Fibroblast of lung (primary cell): ENCODE data around the gene NBEA. TPM values are rescaled to one million over a fixed set of nuclear protein-coding genes. Genes with fewer than 3 reads are reported as not detected.

Experiments used
- DNase-seq, 2 donors: peaks; one replicate each; pipeline versions ENCODE4 v3.0.0 to v3.0.0-alpha.2; 2010; ENCODE audit warnings: low read depth in 2 of 2
- H2AFZ ChIP-seq: 2 replicates; pipeline ENCODE4 v1.5.1; 2012; ENCODE audit warnings: low read length, control low read depth, inconsistent platforms
- H3K27ac ChIP-seq: 2 replicates; pipeline ENCODE4 v1.5.1; 2011; ENCODE audit warnings: low read length, control low read depth; ENCODE audit not compliant: insufficient read depth
- H3K27me3 ChIP-seq: 2 replicates; pipeline ENCODE4 v1.5.1; 2011; ENCODE audit warnings: mild to moderate bottlenecking, low read length; ENCODE audit not compliant: control insufficient read depth, insufficient read depth
- H3K36me3 ChIP-seq: 2 replicates; pipeline ENCODE4 v1.5.1; 2011; ENCODE audit warnings: low read length; ENCODE audit not compliant: control insufficient read depth, insufficient read depth
- H3K4me1 ChIP-seq: 2 replicates; pipeline ENCODE4 v1.5.1; 2011; ENCODE audit warnings: low read length; ENCODE audit not compliant: control insufficient read depth, insufficient read depth; ENCODE audit errors: extremely low read depth
- H3K4me2 ChIP-seq: 2 replicates; pipeline ENCODE4 v1.5.1; 2011; ENCODE audit warnings: low read length, control low read depth; ENCODE audit not compliant: insufficient read depth; ENCODE audit errors: extremely low read depth
- H3K4me3 ChIP-seq, 4 experiments: fragments of 200-600 bp in 1 of 4; sonication (generic) in 1 of 4; replicated peaks in 1 of 4; 2 replicates each; pipeline ENCODE4 v1.5.1; 2011 to 2016; ENCODE audit warnings: low read length in 4 of 4, low read depth in 3 of 4, mild to moderate bottlenecking in 3 of 4, control low read depth in 2 of 4, inconsistent platforms in 1 of 4, mixed read lengths in 1 of 4; ENCODE audit not compliant: insufficient read depth in 1 of 4; ENCODE audit errors: control extremely low read depth in 1 of 4
- H3K79me2 ChIP-seq: 2 replicates; pipeline ENCODE4 v1.5.1; 2012; ENCODE audit warnings: mild to moderate bottlenecking, low read length, inconsistent platforms; ENCODE audit not compliant: control insufficient read depth, insufficient read depth
- H3K9ac ChIP-seq: 2 replicates; pipeline ENCODE4 v1.5.1; 2011; ENCODE audit warnings: mild to moderate bottlenecking, low read length, control low read depth; ENCODE audit not compliant: insufficient read depth
- H3K9me3 ChIP-seq: 2 replicates; pipeline ENCODE4 v1.5.1; 2012; ENCODE audit warnings: low read depth, low read length; ENCODE audit not compliant: control insufficient read depth, insufficient read depth
- H4K20me1 ChIP-seq: 2 replicates; pipeline ENCODE4 v1.5.1; 2011; ENCODE audit warnings: low read length; ENCODE audit not compliant: control insufficient read depth, insufficient read depth; ENCODE audit errors: extremely low read depth
- EZH2 ChIP-seq: IDR thresholded peaks from 2 replicates; pipeline ENCODE4 v1.5.1; 2012; ENCODE audit warnings: low read length, control low read depth, mild to moderate bottlenecking; ENCODE audit errors: missing control alignments
- polyA plus RNA-seq, 2 donors: library from polyadenylated mRNA; depleted of rRNA in 1 of 2; stranded (reverse) in 1 of 2; unstranded in 1 of 2; fragments of >200 nt; gene quantifications; 2 replicates each; pipeline ENCODE4 v1.2.1, GENCODE V29; 2011 to 2012; ENCODE audit warnings: missing spikeins in 1 of 2
- total RNA-seq: library from RNA; depleted of rRNA; stranded (reverse); fragments of >200 nt; gene quantifications from 2 replicates; pipeline ENCODE4 v1.2.1, GENCODE V29; 2014
- TF ChIP-seq, protein P1 (sequence below), 2 donors: IDR thresholded peaks in 1 of 2; conservative IDR thresholded peaks in 1 of 2; 1 replicate in 1 of 2; 2 replicates in 1 of 2; pipeline ENCODE4 v1.5.1; 2011 to 2012; ENCODE audit warnings: low read length in 2 of 2, control low read depth in 1 of 2, inconsistent platforms in 1 of 2, low read depth in 1 of 2, mild to moderate bottlenecking in 1 of 2

NBEA gene
- total and polyA plus RNA-seq, 2 donors (not counting 1 experiment from before 2014, with no cell fraction given), result 3.6 to 7.8 TPM

DNA sequence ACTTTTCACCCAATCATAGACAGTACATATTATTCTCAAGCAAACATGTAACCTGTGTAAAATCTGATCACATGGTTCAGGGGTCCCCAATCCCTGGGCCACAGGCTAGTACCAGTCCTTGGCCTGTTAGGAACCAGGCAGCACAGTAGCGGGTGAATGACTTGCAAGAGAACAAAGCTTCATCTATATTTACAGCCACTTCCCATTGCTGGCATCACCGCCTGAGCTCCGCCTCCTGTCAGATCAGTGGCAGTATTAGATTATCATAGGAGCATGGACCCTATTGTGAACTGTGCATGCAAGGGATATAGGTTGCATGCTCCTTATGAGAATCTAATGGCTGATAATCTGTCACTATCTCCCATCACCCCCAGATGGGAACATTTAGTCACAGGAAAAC is 401.3 kb downstream of the NBEA start:
- TF ChIP-seq EZH2, result no peak
- TF ChIP-seq, protein P1, sequence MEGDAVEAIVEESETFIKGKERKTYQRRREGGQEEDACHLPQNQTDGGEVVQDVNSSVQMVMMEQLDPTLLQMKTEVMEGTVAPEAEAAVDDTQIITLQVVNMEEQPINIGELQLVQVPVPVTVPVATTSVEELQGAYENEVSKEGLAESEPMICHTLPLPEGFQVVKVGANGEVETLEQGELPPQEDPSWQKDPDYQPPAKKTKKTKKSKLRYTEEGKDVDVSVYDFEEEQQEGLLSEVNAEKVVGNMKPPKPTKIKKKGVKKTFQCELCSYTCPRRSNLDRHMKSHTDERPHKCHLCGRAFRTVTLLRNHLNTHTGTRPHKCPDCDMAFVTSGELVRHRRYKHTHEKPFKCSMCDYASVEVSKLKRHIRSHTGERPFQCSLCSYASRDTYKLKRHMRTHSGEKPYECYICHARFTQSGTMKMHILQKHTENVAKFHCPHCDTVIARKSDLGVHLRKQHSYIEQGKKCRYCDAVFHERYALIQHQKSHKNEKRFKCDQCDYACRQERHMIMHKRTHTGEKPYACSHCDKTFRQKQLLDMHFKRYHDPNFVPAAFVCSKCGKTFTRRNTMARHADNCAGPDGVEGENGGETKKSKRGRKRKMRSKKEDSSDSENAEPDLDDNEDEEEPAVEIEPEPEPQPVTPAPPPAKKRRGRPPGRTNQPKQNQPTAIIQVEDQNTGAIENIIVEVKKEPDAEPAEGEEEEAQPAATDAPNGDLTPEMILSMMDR (conservative IDR thresholded peaks at IDR 0.05 in 1 of 2, IDR thresholded peaks at IDR 0.05 in 1 of 2; ENCODE audit: low read depth in 1 of 2, low read length in 2 of 2), result no peak
- H3K4me2 ChIP-seq, result no peak overlapping the region
- no peak overlapping the region for H3K9ac ChIP-seq
- no peak overlapping the region for H3K4me3 ChIP-seq
- H4K20me1 ChIP-seq, result no peaks in the 10 kb centered on the region
- H3K36me3 ChIP-seq, result no peaks in the 10 kb centered on the region
- no peaks in the 10 kb centered on the region for H3K79me2 ChIP-seq
- no peak for DNase-seq
- H3K4me1 ChIP-seq, result no peaks in the 10 kb centered on the region
- H3K27me3 ChIP-seq, result no peaks in the 10 kb centered on the region
- no peaks in the 10 kb centered on the region for H3K9me3 ChIP-seq
- no peak overlapping the region for H3K27ac ChIP-seq
- H2AFZ ChIP-seq, result no peak overlapping the region

DNA sequence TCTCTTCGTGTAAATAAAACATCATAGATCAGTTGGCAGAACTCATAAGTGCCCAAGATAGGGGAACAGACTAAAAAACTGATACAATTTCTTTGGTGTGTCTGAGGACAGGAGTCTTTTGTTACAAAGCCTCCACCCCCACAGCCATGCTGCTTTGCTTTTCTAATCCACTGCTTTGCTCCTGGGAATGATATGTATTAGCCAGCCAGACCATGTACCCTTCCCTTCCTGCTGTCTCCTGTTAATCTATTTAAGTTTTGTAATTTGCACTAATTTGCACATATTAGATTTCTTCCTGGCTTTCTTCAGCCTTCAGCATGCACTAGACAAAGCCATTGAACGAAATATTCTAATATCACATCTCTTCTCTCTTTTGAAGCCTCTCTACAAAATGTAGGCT is 403.9 kb downstream of the NBEA start:
- Histone ChIP-seq H3K27ac (no peak overlapping the region), H2AFZ (no peak overlapping the region), H3K4me3 (no peak overlapping the region), H3K9me3 (no peaks in the 10 kb centered on the region), H3K27me3 (no peaks in the 10 kb centered on the region), H3K9ac (no peak overlapping the region), H3K79me2 (no peaks in the 10 kb centered on the region), H3K4me1 (no peaks in the 10 kb centered on the region), H3K36me3 (no peaks in the 10 kb centered on the region), H4K20me1 (no peaks in the 10 kb centered on the region), H3K4me2 (no peak overlapping the region)
- TF ChIP-seq EZH2, result no peak
- TF ChIP-seq, protein P1 (conservative IDR thresholded peaks at IDR 0.05 in 1 of 2, IDR thresholded peaks at IDR 0.05 in 1 of 2; ENCODE audit: low read depth in 1 of 2, low read length in 2 of 2), result no peak
- DNase-seq, result no peak

DNA sequence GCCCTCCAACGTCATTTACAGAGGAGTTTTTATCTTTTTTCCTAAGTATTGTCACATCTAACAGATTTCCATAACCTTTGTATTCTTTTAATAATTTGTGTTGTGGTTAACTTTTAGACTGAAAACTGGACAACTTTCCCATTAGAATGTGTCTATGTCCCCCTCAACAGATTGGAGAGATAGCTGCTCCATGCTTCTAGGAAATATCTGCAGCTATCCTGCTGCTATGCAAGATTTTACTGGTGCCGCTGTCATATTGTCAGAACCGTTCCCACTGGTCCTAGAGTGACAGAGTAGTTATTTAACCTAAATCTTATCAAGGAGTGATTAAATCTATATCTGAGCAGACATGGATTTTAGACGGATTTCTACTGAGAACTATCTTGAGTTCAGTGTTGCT is 404.4 kb downstream of the NBEA start:
- H3K36me3 ChIP-seq, result no peaks in the 10 kb centered on the region
- no peak overlapping the region for H3K27ac ChIP-seq
- no peaks in the 10 kb centered on the region for H3K4me1 ChIP-seq
- H3K27me3 ChIP-seq, result no peaks in the 10 kb centered on the region
- no peak overlapping the region for H3K4me2 ChIP-seq
- H3K9me3 ChIP-seq, result no peaks in the 10 kb centered on the region
- H3K9ac ChIP-seq, result no peak overlapping the region
- no peaks in the 10 kb centered on the region for H3K79me2 ChIP-seq
- H4K20me1 ChIP-seq, result no peaks in the 10 kb centered on the region
- TF ChIP-seq EZH2, result no peak
- TF ChIP-seq, protein P1 (conservative IDR thresholded peaks at IDR 0.05 in 1 of 2, IDR thresholded peaks at IDR 0.05 in 1 of 2; ENCODE audit: low read depth in 1 of 2, low read length in 2 of 2), result no peak
- no peak for DNase-seq
- H3K4me3 ChIP-seq, result no peak overlapping the region
- no peak overlapping the region for H2AFZ ChIP-seq
